Measurements from ENCODE around the gene GLIS1.
"Not testable (repeated sequence)": the region's sequence is repeated elsewhere in the genome, so short reads cannot be mapped to it uniquely, and the experiment has no call there.

GRCh38 chr1:53760497-53760896, 21.5 kb upstream of the GLIS1 start:
- TF ChIP-seq EZH2phosphoT487 (IDR thresholded peaks at IDR 0.05; ENCODE audit: insufficient read depth, low read depth); EZH2 (IDR thresholded peaks at IDR 0.05; ENCODE audit: insufficient read depth, poor library complexity, severe bottlenecking): not testable (repeated sequence)

All from GM23248 (cell line).